ENCODE results near the gene DPP9. TPM values are rescaled to one million over a fixed set of nuclear protein-coding genes. Genes with fewer than 3 reads are reported as not detected.
"Not testable (repeated sequence)": the region's sequence is repeated elsewhere in the genome, so short reads cannot be mapped to it uniquely, and the experiment has no call there.

The DPP9 gene
- total RNA-seq, 1 donor from 2014 or later = 16.2 TPM

GRCh38 chr19:4721196-4721595 is 2.4 kb downstream of the DPP9 start:
- peaks cover 22 to 35% (median 26%) of the 10 kb centered on the region in 3 donors for H3K4me1 ChIP-seq (ENCODE audit: control insufficient read depth in 3 of 3, insufficient read depth in 3 of 3, low read length in 3 of 3)
- no peak overlapping the region for H3K27ac ChIP-seq (ENCODE audit: low read depth, low read length)

GRCh38 chr19:4720037-4720700 is 3.5 kb downstream of the DPP9 start:
- Histone ChIP-seq H3K27me3 (ENCODE audit: control insufficient read depth in 3 of 3, insufficient read depth in 3 of 3, low read length in 3 of 3) (no peaks in the 10 kb centered on the region), H3K4me3 (ENCODE audit: low read length in 3 of 3) (no peak overlapping the region), H3K36me3 (ENCODE audit: control insufficient read depth in 3 of 3, insufficient read depth in 3 of 3, low read length in 3 of 3) (peaks cover 36 to 51% (median 49%) of the 10 kb centered on the region in 3 donors)

More at GRCh38 chr19:4721196-4721595, 2.4 kb downstream of the DPP9 start:
- no peaks in the 10 kb centered on the region for H3K9me3 ChIP-seq (ENCODE audit: control insufficient read depth in 3 of 3, low read length in 3 of 3)
- H3K36me3 ChIP-seq (ENCODE audit: control insufficient read depth in 3 of 3, insufficient read depth in 3 of 3, low read length in 3 of 3) = peaks cover 29 to 42% (median 42%) of the 10 kb centered on the region in 3 donors
- H3K27me3 ChIP-seq (ENCODE audit: control insufficient read depth in 3 of 3, insufficient read depth in 3 of 3, low read length in 3 of 3) = no peaks in the 10 kb centered on the region
- no peak overlapping the region for H3K4me3 ChIP-seq (ENCODE audit: low read length in 3 of 3)
- no peak overlapping the region for H3K9ac ChIP-seq (ENCODE audit: low read depth in 1 of 3, low read length in 3 of 3)

GRCh38 chr19:4719499-4719866 is 4.2 kb downstream of the DPP9 start:
- Histone ChIP-seq H3K27ac (ENCODE audit: low read depth, low read length) (no peak overlapping the region), H3K4me3 (ENCODE audit: low read length in 3 of 3) (no peak overlapping the region), H3K4me1 (ENCODE audit: control insufficient read depth in 3 of 3, insufficient read depth in 3 of 3, low read length in 3 of 3) (peaks cover 32 to 43% (median 36%) of the 10 kb centered on the region in 3 donors), H3K36me3 (ENCODE audit: control insufficient read depth in 3 of 3, insufficient read depth in 3 of 3, low read length in 3 of 3) (peaks cover 36 to 51% (median 49%) of the 10 kb centered on the region in 3 donors), H3K9ac (ENCODE audit: low read depth in 1 of 3, low read length in 3 of 3) (no peak overlapping the region), H3K9me3 (ENCODE audit: control insufficient read depth in 3 of 3, low read length in 3 of 3) (no peaks in the 10 kb centered on the region), H3K27me3 (ENCODE audit: control insufficient read depth in 3 of 3, insufficient read depth in 3 of 3, low read length in 3 of 3) (no peaks in the 10 kb centered on the region)

More at GRCh38 chr19:4720037-4720700, 3.5 kb downstream of the DPP9 start:
- Histone ChIP-seq H3K9ac (ENCODE audit: low read depth in 1 of 3, low read length in 3 of 3) (no peak overlapping the region), H3K9me3 (ENCODE audit: control insufficient read depth in 3 of 3, low read length in 3 of 3) (no peaks in the 10 kb centered on the region), H3K4me1 (ENCODE audit: control insufficient read depth in 3 of 3, insufficient read depth in 3 of 3, low read length in 3 of 3) (peaks cover 27 to 43% (median 35%) of the 10 kb centered on the region in 3 donors), H3K27ac (ENCODE audit: low read depth, low read length) (no peak overlapping the region)

GRCh38 chr19:4717966-4718701 is 5.5 kb downstream of the DPP9 start:
- Histone ChIP-seq H3K4me3 (ENCODE audit: low read length in 3 of 3) (no peak overlapping the region), H3K27ac (ENCODE audit: low read depth, low read length) (no peak overlapping the region), H3K9ac (ENCODE audit: low read depth in 1 of 3, low read length in 3 of 3) (no peak overlapping the region), H3K27me3 (ENCODE audit: control insufficient read depth in 3 of 3, insufficient read depth in 3 of 3, low read length in 3 of 3) (no peaks in the 10 kb centered on the region), H3K9me3 (ENCODE audit: control insufficient read depth in 3 of 3, low read length in 3 of 3) (no peaks in the 10 kb centered on the region), H3K36me3 (ENCODE audit: control insufficient read depth in 3 of 3, insufficient read depth in 3 of 3, low read length in 3 of 3) (peaks cover 37 to 51% (median 49%) of the 10 kb centered on the region in 3 donors), H3K4me1 (ENCODE audit: control insufficient read depth in 3 of 3, insufficient read depth in 3 of 3, low read length in 3 of 3) (peaks cover 44 to 54% (median 47%) of the 10 kb centered on the region in 3 donors)

DNA sequence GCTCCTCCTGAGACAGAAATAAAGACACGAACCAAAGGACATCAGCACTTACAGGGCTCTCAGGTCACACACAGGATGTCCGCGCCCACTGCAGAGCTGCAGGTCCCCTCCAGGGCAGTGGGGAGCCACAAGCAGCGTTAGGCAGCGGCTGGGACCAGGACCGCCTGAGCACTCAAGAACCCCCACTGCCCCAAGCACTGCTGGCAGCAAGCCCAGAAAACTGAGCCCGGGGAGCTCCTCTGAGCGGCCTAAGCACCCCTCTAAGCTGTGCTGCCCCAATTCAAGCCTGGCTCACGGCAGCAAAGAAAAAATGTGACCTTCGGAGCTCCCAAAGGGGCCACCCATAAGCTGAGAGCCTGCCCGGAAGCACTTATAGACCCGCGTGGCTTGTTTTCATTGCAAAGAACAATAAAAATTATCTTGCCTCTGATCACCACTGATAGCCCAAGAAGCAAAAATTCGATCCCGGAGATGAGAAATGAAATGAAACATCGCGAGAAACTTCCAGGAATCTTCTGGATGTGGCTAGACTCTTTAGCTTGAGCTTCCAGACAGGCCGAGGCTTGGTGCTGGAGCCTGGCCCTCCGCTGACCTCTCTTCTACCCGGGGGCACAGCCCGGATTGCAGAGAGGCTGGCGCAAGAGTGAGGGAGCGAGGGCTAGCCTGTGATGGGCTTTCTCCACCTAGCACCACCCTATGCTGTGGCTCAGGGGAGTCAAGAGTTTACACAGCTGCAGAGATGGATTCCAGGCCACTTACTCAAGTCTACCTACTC is 6.3 kb downstream of the DPP9 start:
- no peaks in the 10 kb centered on the region for H3K9me3 ChIP-seq (ENCODE audit: control insufficient read depth in 3 of 3, low read length in 3 of 3)
- peak overlapping the region in 1 of 3 donors; percentile 33 for H3K9ac ChIP-seq (ENCODE audit: low read depth in 1 of 3, low read length in 3 of 3)
- H3K4me1 ChIP-seq (ENCODE audit: control insufficient read depth in 3 of 3, insufficient read depth in 3 of 3, low read length in 3 of 3) = peaks cover 44 to 54% (median 48%) of the 10 kb centered on the region in 3 donors
- no peak overlapping the region for H3K27ac ChIP-seq (ENCODE audit: low read depth, low read length)
- H3K36me3 ChIP-seq (ENCODE audit: control insufficient read depth in 3 of 3, insufficient read depth in 3 of 3, low read length in 3 of 3) = peaks cover 44 to 54% (median 54%) of the 10 kb centered on the region in 3 donors
- H3K27me3 ChIP-seq (ENCODE audit: control insufficient read depth in 3 of 3, insufficient read depth in 3 of 3, low read length in 3 of 3) = no peaks in the 10 kb centered on the region
- no peak overlapping the region for H3K4me3 ChIP-seq (ENCODE audit: low read length in 3 of 3)

- Histone ChIP-seq H3K4me3 (ENCODE audit: low read length in 3 of 3) (no peak overlapping the region), H3K36me3 (ENCODE audit: control insufficient read depth in 3 of 3, insufficient read depth in 3 of 3, low read length in 3 of 3) (peaks cover 45 to 58% (median 56%) of the 10 kb centered on the region in 3 donors), H3K9me3 (ENCODE audit: control insufficient read depth in 3 of 3, low read length in 3 of 3) (no peaks in the 10 kb centered on the region), H3K4me1 (ENCODE audit: control insufficient read depth in 3 of 3, insufficient read depth in 3 of 3, low read length in 3 of 3) (peaks cover 49 to 53% (median 50%) of the 10 kb centered on the region in 3 donors), H3K27ac (ENCODE audit: low read depth, low read length) (peak overlapping the region; percentile 50), H3K9ac (ENCODE audit: low read depth in 1 of 3, low read length in 3 of 3) (peak overlapping the region in 1 of 3 donors; percentile 40), H3K27me3 (ENCODE audit: control insufficient read depth in 3 of 3, insufficient read depth in 3 of 3, low read length in 3 of 3) (no peaks in the 10 kb centered on the region)
These were observed 8.0 kb downstream of the DPP9 start for GRCh38 chr19:4715529-4716221.

GRCh38 chr19:4715178-4715528 is 8.5 kb downstream of the DPP9 start:
- H3K4me3 ChIP-seq (ENCODE audit: low read length in 3 of 3); H3K9me3 ChIP-seq (ENCODE audit: control insufficient read depth in 3 of 3, low read length in 3 of 3); H3K27me3 ChIP-seq (ENCODE audit: control insufficient read depth in 3 of 3, insufficient read depth in 3 of 3, low read length in 3 of 3): not testable (repeated sequence)
- Histone ChIP-seq H3K4me1 (ENCODE audit: control insufficient read depth in 3 of 3, insufficient read depth in 3 of 3, low read length in 3 of 3) (peaks cover 49 to 54% (median 54%) of the 10 kb centered on the region in 3 donors), H3K9ac (ENCODE audit: low read depth in 1 of 3, low read length in 3 of 3) (peak overlapping the region in 1 of 3 donors; percentile 40), H3K27ac (ENCODE audit: low read depth, low read length) (peak overlapping the region; percentile 50), H3K36me3 (ENCODE audit: control insufficient read depth in 3 of 3, insufficient read depth in 3 of 3, low read length in 3 of 3) (peaks cover 46 to 56% (median 52%) of the 10 kb centered on the region in 3 donors)

GRCh38 chr19:4714016-4714415 is 9.6 kb downstream of the DPP9 start:
- H3K4me1 ChIP-seq (ENCODE audit: control insufficient read depth in 3 of 3, insufficient read depth in 3 of 3, low read length in 3 of 3) = peaks cover 60 to 66% (median 63%) of the 10 kb centered on the region in 3 donors
- H3K27ac ChIP-seq (ENCODE audit: low read depth, low read length) = peak overlapping the region; percentile 96
- H3K36me3 ChIP-seq (ENCODE audit: control insufficient read depth in 3 of 3, insufficient read depth in 3 of 3, low read length in 3 of 3) = peaks cover 38 to 47% (median 46%) of the 10 kb centered on the region in 3 donors
- H3K9me3 ChIP-seq (ENCODE audit: control insufficient read depth in 3 of 3, low read length in 3 of 3) = no peaks in the 10 kb centered on the region
- H3K4me3 ChIP-seq (ENCODE audit: low read length in 3 of 3) = peak overlapping the region in 2 of 3 donors; percentile 20 to 29
- H3K9ac ChIP-seq (ENCODE audit: low read depth in 1 of 3, low read length in 3 of 3) = peak overlapping the region in 2 of 3 donors; percentile 59 to 91
- H3K27me3 ChIP-seq (ENCODE audit: control insufficient read depth in 3 of 3, insufficient read depth in 3 of 3, low read length in 3 of 3) = no peaks in the 10 kb centered on the region

- H3K27ac ChIP-seq (ENCODE audit: low read depth, low read length) = peak overlapping the region; percentile 96
- H3K9me3 ChIP-seq (ENCODE audit: control insufficient read depth in 3 of 3, low read length in 3 of 3) = no peaks in the 10 kb centered on the region
- H3K4me1 ChIP-seq (ENCODE audit: control insufficient read depth in 3 of 3, insufficient read depth in 3 of 3, low read length in 3 of 3) = peaks cover 64 to 71% (median 66%) of the 10 kb centered on the region in 3 donors
- H3K4me3 ChIP-seq (ENCODE audit: low read length in 3 of 3) = peak overlapping the region; percentile 63 to 71 (median 64)
- peak overlapping the region; percentile 64 to 91 (median 88) for H3K9ac ChIP-seq (ENCODE audit: low read depth in 1 of 3, low read length in 3 of 3)
- no peaks in the 10 kb centered on the region for H3K27me3 ChIP-seq (ENCODE audit: control insufficient read depth in 3 of 3, insufficient read depth in 3 of 3, low read length in 3 of 3)
- peaks cover 32 to 43% (median 41%) of the 10 kb centered on the region in 3 donors for H3K36me3 ChIP-seq (ENCODE audit: control insufficient read depth in 3 of 3, insufficient read depth in 3 of 3, low read length in 3 of 3)
These were observed 10.2 kb downstream of the DPP9 start for GRCh38 chr19:4713384-4713951.

All from skeletal muscle tissue (tissue), 4 donors.